K562 (cell line): ENCODE measurements around the gene EBNA1BP2. TPM values are rescaled to one million over a fixed set of nuclear protein-coding genes. Genes with fewer than 3 reads are reported as not detected.
A peak's percentile ranks its signal among the peaks of the same experiment; 100 is the strongest.

Experiments used
- CREB3 ChIP-seq: fragments of 450-650 bp; conservative IDR thresholded peaks from 2 replicates; pipeline ENCODE4 v1.6.1; 2016; ENCODE audit warnings: missing genetic modification characterization, low read depth, mild to moderate bottlenecking, missing compliant biosample characterization, moderate library complexity
- CTBP1 ChIP-seq: fragments of 450-650 bp; IDR thresholded peaks from 2 replicates; pipeline ENCODE4 v1.6.1; 2016; ENCODE audit warnings: borderline replicate concordance
- E2F5 ChIP-seq: sonication (generic); formaldehyde crosslinking; IDR thresholded peaks from 2 replicates; pipeline ENCODE4 v1.8.0; 2022; ENCODE audit warnings: mild to moderate bottlenecking, missing genetic modification reagents
- HDAC3 ChIP-seq: fragments of 450-650 bp; IDR thresholded peaks from 2 replicates; pipeline ENCODE4 v1.6.1; 2018; ENCODE audit warnings: borderline replicate concordance, mild to moderate bottlenecking, moderate library complexity; ENCODE audit not compliant: partially characterized antibody
- KAT8 ChIP-seq: fragments of 450-650 bp; IDR thresholded peaks from 2 replicates; pipeline ENCODE4 v1.6.1; 2016; ENCODE audit warnings: low read depth, mild to moderate bottlenecking
- NFATC3 ChIP-seq: fragments of 450-650 bp; IDR thresholded peaks from 2 replicates; pipeline ENCODE4 v1.6.1; 2017; ENCODE audit warnings: mild to moderate bottlenecking
- NFXL1 ChIP-seq: fragments of 450-650 bp; formaldehyde crosslinking; IDR thresholded peaks from 2 replicates; pipeline ENCODE4 v1.4.0; 2021; ENCODE audit warnings: mild to moderate bottlenecking
- PKNOX1 ChIP-seq: fragments of 450-650 bp; IDR thresholded peaks from 2 replicates; pipeline ENCODE4 v1.6.1; 2016
- RBFOX2 ChIP-seq: fragments of 200-400 bp; formaldehyde crosslinking; IDR thresholded peaks from 2 replicates; pipeline ENCODE4 v1.6.1; 2017; ENCODE audit warnings: low read depth, mild to moderate bottlenecking, low read length, moderate library complexity
- SIN3A ChIP-seq, 2 experiments: fragments of 150-350 bp in 1 of 2; IDR thresholded peaks; 2 replicates each; pipeline ENCODE4 v1.6.1; 2011 to 2016; ENCODE audit warnings: borderline replicate concordance in 2 of 2, low read depth in 2 of 2, low read length in 2 of 2, mild to moderate bottlenecking in 2 of 2, moderate library complexity in 2 of 2; ENCODE audit not compliant: control insufficient read depth in 1 of 2
- STAT5A ChIP-seq: IDR thresholded peaks from 2 replicates; pipeline ENCODE4 v1.6.1; 2012; ENCODE audit warnings: low read length, inconsistent platforms, borderline replicate concordance
- TAF15 ChIP-seq: fragments of 200-400 bp; formaldehyde crosslinking; IDR thresholded peaks from 2 replicates; pipeline ENCODE4 v1.6.1; 2017; ENCODE audit warnings: mild to moderate bottlenecking, low read depth, low read length, moderate library complexity
- TCF15 ChIP-seq: fragments of 250-450 bp; sonication (Bioruptor Pico); IDR thresholded peaks from 2 replicates; pipeline ENCODE4 v1.8.0; 2022; ENCODE audit warnings: moderate library complexity, mild to moderate bottlenecking, inconsistent platforms
- VEZF1 ChIP-seq: fragments of 200-800 bp; sonication (Bioruptor generic); IDR thresholded peaks from 2 replicates; pipeline ENCODE4 v1.6.1; 2017; ENCODE audit warnings: missing genetic modification characterization, missing compliant biosample characterization
- XRCC4 ChIP-seq: IDR thresholded peaks from one replicate; pipeline ENCODE4 v1.6.1; 2011; ENCODE audit not compliant: insufficient read depth, insufficient read length; ENCODE audit errors: extremely low read depth
- YY1 ChIP-seq, 3 experiments: IDR thresholded peaks; 2 replicates each; pipeline ENCODE4 v1.6.1; 2011; ENCODE audit warnings: low read length in 2 of 3, mild to moderate bottlenecking in 2 of 3, moderate library complexity in 2 of 3, borderline replicate concordance in 1 of 3, control low read depth in 1 of 3, low read depth in 1 of 3; ENCODE audit not compliant: insufficient read depth in 3 of 3, insufficient replicate concordance in 2 of 3, control insufficient read depth in 1 of 3, insufficient read length in 1 of 3; ENCODE audit errors: extremely low read depth in 1 of 3
- ZEB2 ChIP-seq: fragments of 450-650 bp; IDR thresholded peaks from 2 replicates; pipeline ENCODE4 v1.6.1; 2016
- ZNF740 ChIP-seq, 3 experiments: fragments of 200-800 bp in 1 of 3; sonication (Bioruptor generic) in 1 of 3; sonication (generic) in 1 of 3; formaldehyde crosslinking in 1 of 3; IDR thresholded peaks; 2 replicates each; pipeline versions ENCODE4 v1.6.1 to v1.8.0; 2016 to 2022; ENCODE audit warnings: mild to moderate bottlenecking in 2 of 3, missing compliant biosample characterization in 2 of 3, missing genetic modification characterization in 2 of 3, missing genetic modification reagents in 1 of 3
- ZNF79 ChIP-seq: fragments of 250-450 bp; sonication (Bioruptor Pico); IDR thresholded peaks from 2 replicates; pipeline ENCODE4 v1.4.0; 2020; ENCODE audit warnings: low read depth, mild to moderate bottlenecking, moderate library complexity
- polyA plus RNA-seq, 8 experiments: library from polyadenylated mRNA; depleted of rRNA in 4 of 8; stranded (reverse) in 5 of 8; unstranded in 3 of 8; fragments of >200 nt; fragmentation: Nextera tagmentation in 2 of 8; fragmentation: Illumina TruSeq in 1 of 8; extraction: Ambion mirVana in 2 of 8; extraction: Trizol in 1 of 8; gene quantifications; 2 replicates each; pipeline versions ENCODE4 v1.2.1 to v1.2.3, GENCODE V29; 2011 to 2014; ENCODE audit warnings: inconsistent platforms in 1 of 8, missing spikeins in 1 of 8
- total RNA-seq, 7 experiments: library from RNA; depleted of rRNA in 6 of 7; stranded (reverse); fragments of >200 nt in 6 of 7; fragmentation: Illumina TruSeq in 2 of 7; extraction: Trizol in 2 of 7; gene quantifications; 2 replicates each; pipeline versions ENCODE4 v1.2.1 to v1.2.3, GENCODE V29; 2011 to 2021; ENCODE audit warnings: low replicate concordance in 1 of 7

EBNA1BP2 gene
- total and polyA plus RNA-seq, 9 of the 15 experiments (the other 6 are each of a cell fraction or from before 2014, with no cell fraction given): 95.2 to 349 (median 249) TPM

GRCh38 chr1:43171876-43172526 is at the start of gene EBNA1BP2, which contains the start of gene CFAP57 (continued):
- TF ChIP-seq CREB3 (no peak), STAT5A (no peak), PKNOX1 (peak; percentile 60), CTBP1 (0 out of 2 replicates have a peak, but pooled peaks have one; percentile 15), SIN3A (IDR thresholded peaks at IDR 0.05; ENCODE audit: borderline replicate concordance in 2 of 2, control insufficient read depth in 1 of 2, low read depth in 2 of 2, low read length in 2 of 2) (peak; percentile 98 to 99), ZNF740 (CRISPR knock-in tag; IDR thresholded peaks at IDR 0.05) (no peak), ZNF740 (tag; IDR thresholded peaks at IDR 0.05) (no peak), NFATC3 (no peak), XRCC4 (no peak), ZEB2 (no peak), ZNF79 (CRISPR knock-in tag) (no peak), RBFOX2 (peak; percentile 94), TAF15 (no peak), E2F5 (CRISPR knock-in tag) (0 out of 2 replicates have a peak, but pooled peaks have one; percentile 49), KAT8 (no peak), VEZF1 (CRISPR knock-in tag) (peak; percentile 87), HDAC3 (no peak), YY1 (IDR thresholded peaks at IDR 0.05; ENCODE audit: borderline replicate concordance in 1 of 3, control insufficient read depth in 1 of 3, extremely low read depth in 1 of 3, insufficient read depth in 3 of 3, insufficient read length in 1 of 3, insufficient replicate concordance in 2 of 3, low read depth in 1 of 3, low read length in 2 of 3) (no peak), TCF15 (CRISPR knock-in tag) (no peak; the same call in 1 of the 2 replicates), NFXL1 (CRISPR knock-in tag) (no peak)
